ENCODE measurements around the gene CFAP251. TPM values are rescaled to one million over a fixed set of nuclear protein-coding genes. Genes with fewer than 3 reads are reported as not detected.

The CFAP251 gene
- polyA plus RNA-seq, 2 of the 4 experiments (the other 2 are of a cell fraction), result 0.94 to 1.4 TPM

DNA sequence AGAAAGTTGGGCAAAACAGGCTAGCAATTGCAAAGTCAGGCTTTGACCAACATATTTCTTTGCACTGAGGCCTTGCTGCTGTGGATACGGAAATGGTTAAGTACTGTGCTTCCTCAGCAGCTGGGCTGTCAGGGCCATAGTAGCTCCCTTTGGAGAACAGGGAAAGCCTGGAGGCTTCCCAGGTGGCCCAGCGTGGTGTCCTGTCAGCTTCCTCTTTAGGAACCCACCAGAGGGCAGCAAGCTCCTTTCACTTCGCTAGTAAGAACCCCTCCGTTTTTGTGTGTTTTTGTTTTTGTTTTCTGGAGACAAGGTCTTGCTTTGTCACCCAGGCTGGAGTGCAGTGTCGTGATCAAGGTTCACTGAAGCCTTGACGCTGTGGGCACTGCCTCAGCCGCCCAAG, 1.7 kb upstream of the CFAP251 start:
- WGBS (ENCODE audit: missing lambda C conversion rate), result 58% methylated on average over 7 of the region's 7 CpGs
- no peak for FAIRE-seq
- H3K4me3 ChIP-seq, result no peak overlapping the region
- H3K9me3 ChIP-seq, result no peaks in the 10 kb centered on the region
- DNase-seq (ENCODE audit: low read depth in 1 of 2, low spot score in 1 of 2), result peak in 1 of 2 experiments; percentile 62
- H3K4me2 ChIP-seq, result no peak overlapping the region
- CTCF ChIA-PET, result interaction anchor here (0.6 to 2.9 kb wide), 26 partner anchors 9 to 275 kb away, joined by 3 to 9 read pairs (median 4); no protein-coding TSS in a partner anchor
- no peaks in the 10 kb centered on the region for H3K4me1 ChIP-seq
- TF ChIP-seq ZSCAN20 (CRISPR knock-in tag; IDR thresholded peaks at IDR 0.05) (no peak), SMC3 (IDR thresholded peaks at IDR 0.05) (peak; percentile 43; the same call in 2 of the 3 replicates), RFX5 (IDR thresholded peaks at IDR 0.05) (no peak), HES2 (IDR thresholded peaks at IDR 0.05) (no peak), E2F6 (IDR thresholded peaks at IDR 0.05; ENCODE audit: borderline replicate concordance, low read depth) (0 out of 2 replicates have a peak, but pooled peaks have one; percentile 20), CTCF (IDR thresholded peaks at IDR 0.05) (peak; percentile 29), RAD21 (conservative IDR thresholded peaks at IDR 0.05 in 1 of 2, IDR thresholded peaks at IDR 0.05 in 1 of 2) (peak; percentile 54 to 66)
- no peak overlapping the region for H3K27ac ChIP-seq
- POLR2A ChIA-PET, result interaction anchor here (1.3 kb wide), 1 partner anchor 106 kb away, joined by 5 read pairs; no protein-coding TSS in a partner anchor
- peak; percentile 78 to 89; a peak in 5 of 6 replicates for ATAC-seq

DNA sequence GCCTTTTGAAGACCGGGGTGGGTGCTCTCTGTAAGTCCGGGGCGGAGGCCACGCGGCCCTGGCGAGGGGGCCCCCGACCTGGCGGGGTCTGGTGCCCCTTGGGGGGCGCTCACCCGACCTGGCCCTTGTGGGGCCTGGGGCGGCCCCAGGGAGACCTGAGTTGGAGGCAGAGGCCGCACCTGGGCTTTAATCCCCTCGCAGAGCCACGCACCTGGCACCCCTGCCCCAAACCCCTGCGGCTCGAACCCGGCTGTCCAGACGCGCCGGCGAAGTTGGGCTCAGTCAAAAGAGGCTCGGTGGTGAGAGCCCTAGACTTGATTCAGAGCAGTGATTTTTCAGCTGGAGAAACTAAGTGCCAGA, 267 bp downstream of the CFAP251 start:
- 92% methylated on average over 22 of the region's 22 CpGs for WGBS (ENCODE audit: missing lambda C conversion rate)
- H3K4me2 ChIP-seq, result no peak overlapping the region
- no peak for ATAC-seq
- H3K27ac ChIP-seq, result no peak overlapping the region
- CTCF ChIA-PET, result interaction anchor here (0.7 kb wide), 2 partner anchors 124 to 272 kb away, joined by 3 read pairs; no protein-coding TSS in a partner anchor
- no peak overlapping the region for H3K4me3 ChIP-seq
- POLR2A ChIA-PET, result no interaction called here
- no peaks in the 10 kb centered on the region for H3K9me3 ChIP-seq
- no peak for DNase-seq (ENCODE audit: low read depth in 1 of 2, low spot score in 1 of 2)
- H3K4me1 ChIP-seq, result no peaks in the 10 kb centered on the region; the same call in 2 of the 3 replicates
- no peak for FAIRE-seq
- TF ChIP-seq NFE2L2 (conservative IDR thresholded peaks at IDR 0.05; ENCODE audit: low read length) (no peak), EP300 (IDR thresholded peaks at IDR 0.05) (no peak), HOXB5 (CRISPR knock-in tag; IDR thresholded peaks at IDR 0.05) (no peak), CBX2 (IDR thresholded peaks at IDR 0.05; ENCODE audit: borderline replicate concordance, low read depth) (no peak), ZC3H11A (IDR thresholded peaks at IDR 0.05) (no peak), EHF (CRISPR knock-in tag; IDR thresholded peaks at IDR 0.05) (no peak), RARB (CRISPR knock-in tag; IDR thresholded peaks at IDR 0.05) (no peak), KDM5A (IDR thresholded peaks at IDR 0.05) (no peak), FOXS1 (CRISPR knock-in tag; IDR thresholded peaks at IDR 0.05) (no peak), MAZ (IDR thresholded peaks at IDR 0.05; ENCODE audit: borderline replicate concordance, low read depth, low read length) (no peak), HDAC2 (IDR thresholded peaks at IDR 0.05) (no peak)
- TF ChIP-seq, protein P1, sequence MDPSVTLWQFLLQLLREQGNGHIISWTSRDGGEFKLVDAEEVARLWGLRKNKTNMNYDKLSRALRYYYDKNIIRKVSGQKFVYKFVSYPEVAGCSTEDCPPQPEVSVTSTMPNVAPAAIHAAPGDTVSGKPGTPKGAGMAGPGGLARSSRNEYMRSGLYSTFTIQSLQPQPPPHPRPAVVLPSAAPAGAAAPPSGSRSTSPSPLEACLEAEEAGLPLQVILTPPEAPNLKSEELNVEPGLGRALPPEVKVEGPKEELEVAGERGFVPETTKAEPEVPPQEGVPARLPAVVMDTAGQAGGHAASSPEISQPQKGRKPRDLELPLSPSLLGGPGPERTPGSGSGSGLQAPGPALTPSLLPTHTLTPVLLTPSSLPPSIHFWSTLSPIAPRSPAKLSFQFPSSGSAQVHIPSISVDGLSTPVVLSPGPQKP (IDR thresholded peaks at IDR 0.05; ENCODE audit: low read depth, low read length), result no peak

GRCh38 chr12:121921066-121921465, 2.7 kb downstream of the CFAP251 start:
- 100% methylated on average over 2 of the region's 2 CpGs for WGBS (ENCODE audit: missing lambda C conversion rate)
- Histone ChIP-seq H3K27ac (no peak overlapping the region), H3K4me3 (no peak overlapping the region), H3K4me1 (peaks cover 19% of the 10 kb centered on the region), H3K4me2 (no peak overlapping the region), H3K9me3 (no peaks in the 10 kb centered on the region)
- ATAC-seq (no peak), FAIRE-seq (no peak), DNase-seq (ENCODE audit: low read depth in 1 of 2, low spot score in 1 of 2) (no peak)
- no peak for TF ChIP-seq PHF8 (IDR thresholded peaks at IDR 0.05; ENCODE audit: borderline replicate concordance, low read depth)
- no peak for TF ChIP-seq HOXB13 (CRISPR knock-in tag; IDR thresholded peaks at IDR 0.05; ENCODE audit: low read depth)
- no peak for TF ChIP-seq CHD4 (IDR thresholded peaks at IDR 0.05; ENCODE audit: borderline replicate concordance)
- TF ChIP-seq EHMT2 (IDR thresholded peaks at IDR 0.05; ENCODE audit: low read depth), result no peak
- no peak for TF ChIP-seq FOXS1 (CRISPR knock-in tag; IDR thresholded peaks at IDR 0.05)
- no peak for TF ChIP-seq HEYL (CRISPR knock-in tag; IDR thresholded peaks at IDR 0.05)
- CTCF ChIA-PET, result interaction anchor here (1.0 to 1.5 kb wide), 3 partner anchors 19 to 133 kb away, joined by 3 read pairs; no protein-coding TSS in a partner anchor
- POLR2A ChIA-PET, result no interaction called here

Measured in A549 (cell line).